SH-SY5Y (cell line): ENCODE results near the gene GPR161.
A peak's percentile ranks its signal among the peaks of the same experiment; 100 is the strongest.

Source experiments
- GATA2 ChIP-seq: IDR thresholded peaks from 2 replicates; pipeline ENCODE4 v1.6.1; 2011; ENCODE audit warnings: mild to moderate bottlenecking, low read depth, low read length
- GATA3 ChIP-seq: IDR thresholded peaks from 2 replicates; pipeline ENCODE4 v1.6.1; 2011; ENCODE audit warnings: low read depth, mild to moderate bottlenecking, low read length, moderate library complexity

GPR161 gene

GRCh38 chr1:168136709-168137514 lies at the start of gene GPR161:
Gene GPR161, minus strand, starts transcription at chr1:168136930. Its CDS starts 32,080 bp downstream, at chr1:168104850.
- TF ChIP-seq GATA2 = no peak
- TF ChIP-seq GATA3 = no peak

DNA sequence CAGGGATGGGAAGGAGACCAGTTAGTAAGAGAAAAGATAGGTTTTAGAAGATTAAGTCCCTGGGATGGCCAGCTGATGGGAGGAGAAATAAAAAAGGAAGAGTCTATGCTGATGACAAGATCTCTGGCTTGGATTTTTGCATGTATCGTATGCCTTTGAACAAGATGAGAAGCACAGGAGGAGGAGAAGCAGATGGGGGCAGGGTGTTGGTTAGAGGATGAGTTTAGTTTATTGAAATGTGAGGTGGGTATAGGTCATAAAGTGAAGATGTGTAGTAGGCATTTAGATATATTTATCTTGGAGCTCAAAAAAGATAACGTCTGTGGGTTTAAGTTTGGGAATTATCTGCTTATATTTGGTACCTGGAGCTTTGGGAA lies 43.4 kb upstream of the GPR161 start:
- no peak for TF ChIP-seq GATA2
- no peak for TF ChIP-seq GATA3

GRCh38 chr1:168179438-168180147 lies 42.9 kb upstream of the GPR161 start:
- peak; percentile 58; the same call in 1 of the 2 replicates for TF ChIP-seq GATA2
- no peak for TF ChIP-seq GATA3

- TF ChIP-seq GATA2 (peak; percentile 60), GATA3 (no peak)
Measured at GRCh38 chr1:168178638-168179437, 42.1 kb upstream of the GPR161 start, which contains the start of gene TIPRL. Gene TIPRL, plus strand, starts transcription at chr1:168178962. Its CDS starts 116 bp downstream, at chr1:168179078.

DNA sequence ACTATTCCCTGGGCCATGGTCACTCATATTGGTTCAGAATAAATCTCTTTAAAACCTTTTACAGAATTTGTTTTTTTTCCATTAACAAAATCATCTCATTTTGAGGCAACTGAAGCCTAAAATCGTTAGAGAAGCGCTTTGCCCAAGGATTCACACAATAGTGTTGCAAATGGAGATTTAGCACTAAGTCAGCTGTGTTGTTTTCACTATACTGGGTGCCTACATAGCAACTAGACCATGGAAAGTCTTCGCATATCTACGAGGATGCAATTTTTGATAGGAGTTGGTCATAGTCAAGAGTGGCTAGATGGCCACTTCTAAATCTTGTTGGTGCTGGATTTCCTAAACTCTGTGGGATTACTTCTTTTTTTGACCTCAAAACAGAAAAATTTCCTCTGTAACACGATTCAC lies 41.5 kb upstream of the GPR161 start:
- no peak for TF ChIP-seq GATA3
- TF ChIP-seq GATA2 = no peak

DNA sequence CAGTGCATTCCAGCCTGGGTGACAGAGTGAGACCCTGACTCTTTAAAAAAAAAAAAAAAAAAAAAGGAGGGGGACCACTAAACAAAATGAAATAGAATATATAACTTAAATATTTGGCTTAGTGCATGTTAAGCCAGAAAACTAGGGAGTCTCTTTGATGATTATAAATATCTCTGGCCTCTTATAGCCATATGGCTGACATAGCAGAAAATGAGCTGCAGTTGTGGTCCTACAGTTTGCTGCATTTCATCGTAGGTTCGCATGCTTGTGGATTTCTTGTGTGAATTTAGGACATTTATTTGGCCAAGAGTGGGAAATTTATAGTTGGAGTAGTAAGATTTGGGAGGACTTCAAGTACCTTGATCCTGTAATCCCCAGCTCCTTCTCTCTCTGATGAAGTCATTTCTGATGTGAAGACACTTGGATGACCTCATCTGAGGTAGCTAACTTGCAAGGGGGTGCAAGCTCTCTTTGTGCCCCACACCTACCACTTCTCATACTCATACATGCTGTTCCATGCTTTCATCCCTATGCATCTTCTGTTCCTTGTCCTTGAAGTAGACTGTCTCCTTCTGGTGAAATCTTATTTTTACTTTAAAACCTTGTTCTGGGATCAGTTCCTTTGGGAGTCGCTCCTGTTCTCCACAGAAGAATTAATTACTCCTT lies 35.7 kb upstream of the GPR161 start:
- no peak for TF ChIP-seq GATA2
- TF ChIP-seq GATA3 = no peak

DNA sequence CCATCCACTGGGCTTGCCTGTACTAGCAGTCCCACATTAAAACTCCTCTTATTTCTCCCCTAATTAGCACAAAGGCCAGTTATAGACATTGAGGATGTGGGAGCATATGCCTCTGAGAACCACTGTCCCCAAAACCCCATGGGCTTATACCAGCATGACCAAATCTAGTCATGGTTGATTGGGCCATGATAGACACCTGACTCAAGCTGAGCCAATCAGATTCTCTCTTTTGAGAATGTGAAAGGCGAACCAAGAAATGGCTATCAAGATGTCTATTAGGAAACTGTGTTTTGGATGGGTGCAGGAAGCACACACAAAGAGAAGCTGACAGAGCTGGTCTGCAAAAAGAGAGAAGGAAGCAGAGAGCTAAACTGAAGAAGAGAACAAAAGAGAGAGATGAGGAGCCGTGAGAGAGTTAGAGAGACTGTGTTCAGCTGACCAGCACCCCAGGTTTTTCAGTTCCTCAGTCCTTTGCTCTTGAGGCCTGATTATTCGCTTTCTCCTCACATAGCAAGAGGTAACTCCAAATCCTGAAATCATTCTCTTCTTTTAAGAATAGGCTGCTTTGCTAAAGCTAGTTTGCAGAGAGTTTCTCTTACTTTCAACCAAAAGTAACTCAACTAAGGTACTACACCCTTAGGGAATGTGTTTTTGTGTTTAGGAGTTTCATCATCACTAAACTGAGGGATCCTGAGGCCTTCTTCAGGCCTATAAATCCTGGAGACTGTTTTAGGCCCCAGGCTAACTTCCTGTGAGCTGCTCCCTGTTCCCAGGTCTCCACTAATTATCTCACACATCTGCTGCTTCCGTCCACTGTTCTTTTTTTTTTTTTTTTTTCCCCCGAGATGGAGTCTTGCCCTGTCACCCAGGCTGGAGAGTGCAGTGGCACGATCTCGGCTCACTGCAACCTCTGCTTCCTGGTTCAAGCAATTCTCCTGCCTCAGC lies 34.1 kb upstream of the GPR161 start:
- TF ChIP-seq GATA3 (no peak), GATA2 (no peak)

DNA sequence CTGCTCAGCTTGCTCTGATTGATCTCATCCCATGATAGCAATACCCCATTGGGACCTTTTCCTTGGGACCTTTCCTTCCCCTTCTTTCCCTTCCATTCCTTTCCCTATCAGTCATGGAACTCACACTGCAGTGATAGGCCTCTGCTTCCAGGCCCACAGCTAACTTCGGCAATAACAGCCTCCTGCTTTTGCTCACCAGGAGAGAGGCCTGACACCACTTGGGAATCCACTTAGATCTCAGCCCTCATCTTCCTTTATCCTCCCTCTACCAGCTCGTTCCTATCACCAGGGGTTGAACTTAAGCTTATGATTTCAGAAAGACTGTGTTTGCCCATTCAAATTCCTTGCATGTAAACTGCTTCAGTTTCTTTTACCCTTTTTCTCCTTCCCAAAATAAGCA lies 31.1 kb upstream of the GPR161 start:
- no peak for TF ChIP-seq GATA3
- no peak for TF ChIP-seq GATA2

GRCh38 chr1:168164771-168165170 lies 28.0 kb upstream of the GPR161 start:
- no peak for TF ChIP-seq GATA3
- no peak for TF ChIP-seq GATA2

- TF ChIP-seq GATA3 (no peak), GATA2 (no peak)
Measured at GRCh38 chr1:168163670-168164069, 26.9 kb upstream of the GPR161 start.

DNA sequence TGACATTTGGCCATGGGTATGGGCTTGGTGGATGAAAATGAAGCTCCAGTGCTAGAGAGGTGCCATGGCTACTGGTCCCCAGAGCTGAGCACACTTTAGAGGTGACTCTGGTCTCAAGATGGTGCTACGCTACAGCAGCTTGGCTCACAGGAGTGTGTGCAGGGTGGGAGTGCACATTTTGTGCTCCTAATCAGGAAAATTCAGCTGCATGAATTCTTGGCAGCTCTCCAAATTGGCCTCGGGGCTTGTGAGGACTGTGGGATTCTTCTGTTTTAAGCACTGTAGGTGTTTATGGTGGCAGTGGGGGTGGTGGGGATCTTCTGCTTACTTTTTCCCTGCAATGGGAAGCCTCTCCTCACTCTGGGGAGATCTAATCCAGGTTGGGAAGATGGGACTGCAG lies 24.7 kb upstream of the GPR161 start:
- no peak for TF ChIP-seq GATA3
- no peak for TF ChIP-seq GATA2

DNA sequence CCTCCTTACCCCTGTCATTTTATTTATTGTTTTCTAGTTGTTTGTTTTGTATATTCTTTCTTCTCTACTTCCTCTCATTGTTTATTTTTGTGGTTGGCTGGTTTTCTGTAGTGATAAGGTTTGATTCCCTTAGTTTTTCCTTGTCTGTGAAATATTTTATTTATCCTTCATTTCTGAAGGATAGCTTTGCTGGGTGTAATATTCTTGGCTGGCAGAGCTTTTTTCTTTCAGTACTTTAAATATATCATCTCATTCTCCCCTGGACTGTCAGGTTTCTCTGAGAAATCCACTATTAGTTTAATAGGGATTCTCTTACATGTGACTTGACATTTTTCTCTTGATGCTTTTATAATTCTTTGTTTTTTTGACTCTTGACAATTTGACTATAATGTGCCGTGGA lies 23.2 kb upstream of the GPR161 start:
- no peak for TF ChIP-seq GATA2
- TF ChIP-seq GATA3 = no peak

DNA sequence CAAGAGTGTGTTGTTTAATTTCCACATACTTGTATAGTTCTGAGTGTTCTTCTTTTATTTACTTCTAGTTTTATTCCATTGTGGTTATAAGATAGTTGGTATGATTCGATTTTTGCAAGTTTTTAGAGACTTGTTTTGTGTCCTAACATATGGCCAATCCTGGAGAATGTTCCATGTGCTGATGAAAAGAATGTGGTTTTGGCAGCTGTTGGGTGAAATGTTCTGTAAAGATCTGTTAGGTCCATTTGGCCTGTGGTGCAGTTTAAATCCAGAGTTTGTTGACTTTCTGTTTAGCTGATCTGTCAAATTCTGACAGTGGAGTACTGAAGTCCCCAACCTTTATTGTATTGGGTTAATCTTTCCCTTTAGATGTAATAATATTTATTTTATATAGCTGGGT lies 22.5 kb upstream of the GPR161 start:
- TF ChIP-seq GATA3 = no peak
- no peak for TF ChIP-seq GATA2
